D341Med (cell line): Measurements from ENCODE around the gene PHC2.

Experiments used
- DNase-seq: peaks from one replicate; pipeline ENCODE4 v3.0.0; 2012; ENCODE audit warnings: low spot score

PHC2 gene

GRCh38 chr1:33388805-33389771 is 41.8 kb downstream of the PHC2 start:
- DNase-seq, result no peak

DNA sequence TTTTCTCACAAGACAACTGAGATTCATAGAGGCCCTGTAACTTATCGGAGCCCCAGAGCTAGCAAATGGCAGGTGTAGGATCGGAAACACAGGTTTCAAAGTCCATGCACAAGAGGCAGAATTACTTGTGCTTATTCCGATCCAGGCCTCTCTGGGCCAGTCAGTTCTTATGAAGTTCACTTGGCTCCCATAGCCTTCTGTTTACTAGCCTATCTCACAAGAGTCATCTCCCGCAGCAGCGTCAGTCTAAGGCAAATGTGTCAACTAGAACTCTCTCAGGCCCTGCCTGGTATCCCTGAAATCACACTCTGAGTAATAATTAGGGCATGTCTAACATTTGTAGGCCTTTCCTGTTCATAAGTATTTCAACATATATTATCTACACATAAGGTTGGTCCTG is 43.3 kb downstream of the PHC2 start:
- no peak for DNase-seq

DNA sequence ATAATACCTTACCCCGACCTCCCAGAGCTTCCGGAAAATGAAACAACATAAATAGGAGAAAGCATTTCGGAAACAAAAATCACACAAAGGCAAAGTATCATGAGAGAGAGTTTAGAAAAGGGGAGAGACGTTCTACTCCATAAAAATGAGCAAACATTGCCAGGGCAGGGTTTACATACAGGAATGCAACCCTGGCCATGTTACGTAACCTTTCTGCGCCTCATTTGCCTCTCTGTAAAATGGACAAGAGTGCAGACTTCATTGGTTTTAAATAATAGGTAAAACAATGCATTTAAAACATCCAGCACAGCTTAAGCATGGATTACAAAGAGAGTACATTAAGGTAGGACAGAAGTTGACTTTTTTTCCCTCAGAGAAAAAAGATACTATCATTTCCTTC is 45.6 kb downstream of the PHC2 start:
- no peak for DNase-seq

GRCh38 chr1:33384040-33384812 is 46.7 kb downstream of the PHC2 start:
- DNase-seq, result no peak

GRCh38 chr1:33383489-33383888 is 47.4 kb downstream of the PHC2 start:
- DNase-seq, result no peak

DNA sequence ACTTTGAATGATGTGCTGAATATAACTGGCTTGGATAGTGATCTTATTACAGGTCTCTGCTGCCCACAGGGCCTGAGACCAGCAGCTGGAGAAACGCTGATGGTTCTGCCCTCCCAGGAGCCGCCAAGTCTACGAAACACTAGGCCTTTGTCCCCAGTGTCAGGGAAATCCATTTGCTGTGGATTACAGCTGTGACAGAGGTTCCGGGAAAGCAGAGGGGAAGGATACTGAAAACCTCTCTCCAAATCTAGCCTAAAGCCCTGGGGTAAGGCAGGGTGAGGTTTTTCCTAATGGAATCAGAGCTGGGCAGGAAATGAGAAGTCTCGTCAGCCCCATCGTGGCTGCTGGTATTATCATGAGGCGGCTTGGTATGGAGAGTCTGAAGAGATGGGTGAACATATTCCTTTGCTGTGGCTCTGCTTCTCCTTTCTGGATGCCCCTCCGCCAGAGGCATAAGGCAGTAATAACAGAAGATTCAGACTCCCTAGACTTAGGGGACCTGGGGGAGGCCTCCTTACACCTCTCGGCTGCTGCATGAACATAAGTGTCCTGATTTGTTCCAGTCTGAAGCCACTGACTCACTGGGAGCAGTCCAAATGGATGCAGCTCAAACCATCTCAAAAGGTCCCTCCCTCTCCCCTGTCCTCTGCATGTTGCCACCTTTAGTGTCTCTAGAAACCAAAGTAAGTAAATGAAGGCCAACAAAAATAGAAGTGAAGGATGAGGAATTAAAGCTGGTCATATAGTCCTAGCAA is 48.1 kb downstream of the PHC2 start:
- DNase-seq, result no peak

- no peak for DNase-seq
Observed at GRCh38 chr1:33381977-33382376, 48.9 kb downstream of the PHC2 start.

DNA sequence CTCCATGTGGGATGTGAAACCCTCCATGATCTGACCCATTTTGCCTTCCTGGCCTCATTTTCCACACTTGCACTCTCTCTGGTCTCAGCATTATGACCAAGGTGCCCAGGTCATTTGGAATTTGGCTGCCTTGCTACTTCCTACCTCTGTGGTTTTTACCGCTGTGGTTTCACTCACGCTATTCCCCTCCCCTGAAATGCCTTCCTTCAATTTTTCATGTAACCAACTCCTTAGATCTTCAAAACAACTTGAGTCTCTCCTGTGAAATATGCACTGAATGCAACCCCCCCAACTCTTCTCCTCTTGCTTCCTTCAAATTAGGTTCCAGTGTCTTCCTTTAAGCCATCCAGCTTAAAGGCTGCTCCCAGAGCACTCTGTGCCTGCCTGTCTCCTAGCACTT is 50.1 kb downstream of the PHC2 start:
- DNase-seq, result no peak

DNA sequence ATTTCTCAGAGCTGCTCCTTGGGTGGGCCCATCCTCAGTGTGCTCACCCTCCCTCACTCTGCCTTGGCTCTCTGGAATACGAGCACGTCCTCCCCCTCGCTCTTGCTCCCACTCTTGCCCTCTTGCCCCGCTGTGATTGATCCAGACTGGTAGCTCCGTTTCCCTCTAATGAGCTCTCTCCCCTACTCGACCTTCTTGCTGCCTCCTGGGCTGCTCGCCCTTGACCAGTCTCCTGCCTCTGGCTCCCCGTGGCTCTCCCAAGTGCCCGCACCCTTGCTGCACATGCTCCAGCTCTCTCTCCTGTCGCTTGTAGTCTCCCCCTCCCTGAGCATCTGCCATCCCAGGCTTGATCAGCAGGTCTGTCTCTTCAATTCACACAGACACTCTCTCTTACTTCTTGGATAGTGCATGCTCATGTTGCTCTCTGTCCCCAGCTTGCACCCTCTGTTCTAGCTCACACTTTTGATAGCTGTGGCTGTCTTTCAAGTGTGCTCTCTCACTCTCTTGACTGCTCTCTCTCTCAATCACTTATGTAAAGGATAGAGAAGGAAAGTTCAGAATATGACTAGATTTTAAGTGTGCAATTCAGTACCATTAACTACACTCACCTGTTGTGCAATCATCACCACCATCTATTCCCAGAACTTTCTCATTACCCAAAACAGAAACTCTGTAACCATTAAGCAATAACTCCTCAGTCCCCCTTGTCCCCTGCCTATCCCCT is 51.1 kb downstream of the PHC2 start:
- no peak for DNase-seq

DNA sequence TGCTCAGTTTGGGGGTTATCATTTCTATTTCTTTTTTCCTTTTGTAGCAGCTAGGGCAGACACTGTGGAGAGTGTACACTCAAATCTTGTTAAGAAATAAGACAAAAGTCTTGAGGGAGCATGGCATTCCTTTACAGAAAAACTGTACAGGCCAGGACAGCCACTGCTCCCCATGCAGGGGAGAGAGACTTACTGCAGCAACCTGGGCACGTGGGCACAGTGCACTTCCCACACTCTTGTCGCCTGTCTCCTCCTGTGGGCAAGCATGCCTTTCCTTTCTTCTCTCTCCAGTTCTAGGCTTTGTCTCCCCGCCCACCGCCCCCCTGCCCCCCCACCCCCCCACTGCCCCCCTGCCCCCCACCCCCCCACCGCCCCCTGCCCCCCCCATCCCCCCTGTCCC is 51.9 kb downstream of the PHC2 start:
- no peak for DNase-seq

GRCh38 chr1:33378524-33378923 is 52.4 kb downstream of the PHC2 start:
- DNase-seq, result no peak

GRCh38 chr1:33377756-33378155 is 53.1 kb downstream of the PHC2 start:
- no peak for DNase-seq

- DNase-seq, result no peak
Observed at GRCh38 chr1:33377013-33377412, 53.9 kb downstream of the PHC2 start.

GRCh38 chr1:33375316-33375715 is 55.6 kb downstream of the PHC2 start:
- DNase-seq, result no peak

DNA sequence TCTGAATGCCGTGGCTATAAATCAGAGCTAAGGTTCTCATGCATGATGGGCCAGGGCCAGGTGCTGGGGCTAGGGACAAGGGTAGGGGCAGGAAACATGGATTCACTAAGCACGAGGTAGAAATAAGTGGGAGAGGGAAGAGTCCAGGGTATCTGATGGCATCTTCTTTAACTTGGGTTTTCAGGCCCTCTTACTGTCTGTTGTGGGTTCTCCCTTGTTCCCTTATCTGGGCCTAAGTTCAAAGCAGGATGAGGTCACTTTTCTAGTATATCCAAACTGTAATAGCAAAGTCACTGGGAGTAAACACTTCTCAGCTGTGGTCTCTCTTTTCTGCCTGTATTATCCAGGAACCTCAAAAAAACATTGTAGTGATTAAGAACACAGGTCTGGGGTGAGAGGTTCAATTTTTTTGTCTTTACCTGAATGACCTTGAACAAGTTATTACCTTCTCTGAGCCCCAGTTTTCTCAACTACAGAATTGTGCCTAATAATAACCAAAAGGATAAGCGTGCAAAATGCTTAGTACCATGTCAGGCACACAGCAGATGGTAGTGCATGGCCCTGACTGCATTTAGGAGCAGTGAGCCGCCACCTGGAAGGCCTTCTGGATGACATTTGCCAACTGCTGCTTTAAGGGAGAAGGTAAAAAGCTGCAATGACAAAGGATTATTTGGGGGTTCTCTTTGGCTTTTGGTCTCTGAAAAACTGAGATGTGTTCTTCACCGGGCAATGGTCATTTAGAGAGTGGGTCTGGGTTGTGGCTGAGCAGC is 56.4 kb downstream of the PHC2 start:
- DNase-seq, result no peak

GRCh38 chr1:33373606-33374005 is 57.3 kb downstream of the PHC2 start:
- DNase-seq, result no peak

- DNase-seq, result no peak
Observed at GRCh38 chr1:33372677-33373076, 58.2 kb downstream of the PHC2 start.

DNA sequence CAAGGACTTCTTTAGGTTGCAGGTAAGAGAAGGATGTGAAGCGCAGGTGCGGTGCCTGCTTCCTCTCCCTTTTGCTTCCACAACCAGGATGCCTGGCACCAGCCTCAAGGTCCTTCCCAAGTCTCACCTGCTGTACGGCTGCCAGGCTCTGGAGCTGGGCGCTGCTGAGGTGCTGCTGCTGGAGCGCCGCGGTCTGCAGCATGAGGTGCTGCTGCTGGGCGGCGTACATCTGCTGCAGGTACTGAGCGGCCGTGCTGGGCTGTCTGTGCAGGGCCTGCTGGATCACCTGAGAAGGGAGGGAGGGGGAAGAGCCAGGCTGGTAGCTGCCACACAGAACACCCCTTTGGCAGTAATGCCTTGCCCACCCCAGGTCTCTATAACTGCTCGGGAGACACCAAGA is 58.7 kb downstream of the PHC2 start:
- no peak for DNase-seq

GRCh38 chr1:33371334-33371733 is 59.6 kb downstream of the PHC2 start:
- no peak for DNase-seq

DNA sequence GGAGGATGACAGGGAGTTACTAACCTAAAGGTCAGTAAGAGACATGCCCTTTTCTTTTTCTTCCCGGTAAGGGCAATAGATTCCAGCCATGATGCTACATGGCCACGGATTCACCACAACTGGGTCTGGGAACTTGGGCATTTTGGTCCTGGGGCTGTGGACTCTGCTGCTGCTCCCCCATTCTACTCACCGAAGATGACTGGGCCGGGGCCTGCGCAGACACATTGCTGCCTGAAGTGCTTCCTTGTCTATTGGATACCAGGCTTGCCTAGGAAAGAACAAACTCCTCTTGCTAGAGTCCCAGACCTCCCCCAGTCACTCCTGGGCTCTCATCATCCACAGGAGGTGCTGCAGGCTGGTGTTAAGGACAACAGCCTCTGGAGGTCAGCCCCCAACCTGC is 60.1 kb downstream of the PHC2 start:
- no peak for DNase-seq

DNA sequence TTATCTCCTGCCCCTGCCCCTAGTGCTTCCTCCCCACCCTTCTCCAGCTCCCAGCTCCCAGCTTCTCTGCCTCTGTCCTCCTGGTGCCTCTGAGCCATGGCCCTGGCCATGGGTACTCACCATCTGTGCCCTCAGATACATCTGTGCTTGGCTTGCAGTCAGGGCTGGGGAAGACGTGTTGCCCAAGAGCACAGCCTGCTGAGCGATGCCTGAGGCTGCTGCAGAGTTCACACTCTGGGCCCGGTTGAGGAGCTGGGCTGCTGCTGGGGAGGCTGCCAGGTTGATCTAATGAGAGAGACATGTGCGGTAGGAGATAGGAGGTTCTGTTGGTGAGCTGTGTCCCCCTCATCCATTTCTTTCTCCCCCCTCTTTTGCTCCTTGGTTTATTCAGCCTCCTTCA is 60.6 kb downstream of the PHC2 start:
- DNase-seq, result no peak
